Stimulated activated CD4-positive, alpha-beta T cell treated with anti-CD3 and anti-CD28 coated beads, Interleukin-2, amount 100 ng/mL, for 48 hours (primary cell): ENCODE data around the gene REG4.
"Not testable (repeated sequence)": the region's sequence is repeated elsewhere in the genome, so short reads cannot be mapped to it uniquely, and the experiment has no call there.

Source experiments
- DNase-seq, 2 donors: peaks; one replicate each; pipeline ENCODE4 v3.0.0-alpha.2; 2020

Gene REG4

GRCh38 chr1:119805746-119806145, 5.5 kb downstream of the REG4 start:
- DNase-seq = no peak

DNA sequence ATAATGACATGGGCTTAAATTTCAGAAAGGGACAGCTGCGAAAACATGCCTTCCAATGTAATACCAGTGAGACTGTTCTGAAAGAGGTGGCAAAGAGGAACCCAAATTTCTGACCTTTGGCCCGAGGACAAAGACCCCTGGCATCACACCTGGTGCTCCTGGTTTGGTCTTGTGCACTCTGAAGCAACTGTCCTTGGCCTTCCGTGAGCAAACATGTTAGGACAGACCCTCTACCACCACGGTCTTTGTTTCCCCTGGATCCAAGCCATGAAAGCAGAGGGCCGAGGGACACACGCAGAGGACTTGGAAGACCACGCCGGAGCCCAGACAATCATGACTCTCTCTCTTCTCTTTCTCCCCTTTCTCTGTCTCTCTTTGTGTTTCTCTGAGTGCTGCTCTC, 6.0 kb downstream of the REG4 start:
- DNase-seq = no peak

GRCh38 chr1:119799599-119800177, 11.6 kb downstream of the REG4 start:
- DNase-seq = no peak

GRCh38 chr1:119799003-119799402, 12.3 kb downstream of the REG4 start:
- DNase-seq = no peak

DNA sequence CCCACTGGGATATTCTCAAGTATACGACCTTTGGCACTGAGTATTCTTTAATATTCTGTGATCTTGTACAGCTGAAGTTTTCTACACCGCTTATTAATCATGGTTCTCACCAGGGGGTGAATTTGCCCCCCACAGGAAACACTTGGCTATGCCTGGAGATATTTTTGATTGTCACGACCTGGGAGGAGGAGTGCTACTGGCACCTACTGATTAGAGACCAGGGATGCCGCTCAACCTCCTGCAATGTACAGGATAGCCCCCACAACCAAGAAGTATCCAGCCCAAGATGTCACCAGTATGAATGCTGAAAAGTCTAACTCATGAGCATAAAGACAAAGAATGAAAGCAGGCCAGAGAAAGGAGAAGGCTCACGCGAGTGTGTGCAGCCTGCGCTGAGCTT, 13.7 kb downstream of the REG4 start:
- no peak for DNase-seq

DNA sequence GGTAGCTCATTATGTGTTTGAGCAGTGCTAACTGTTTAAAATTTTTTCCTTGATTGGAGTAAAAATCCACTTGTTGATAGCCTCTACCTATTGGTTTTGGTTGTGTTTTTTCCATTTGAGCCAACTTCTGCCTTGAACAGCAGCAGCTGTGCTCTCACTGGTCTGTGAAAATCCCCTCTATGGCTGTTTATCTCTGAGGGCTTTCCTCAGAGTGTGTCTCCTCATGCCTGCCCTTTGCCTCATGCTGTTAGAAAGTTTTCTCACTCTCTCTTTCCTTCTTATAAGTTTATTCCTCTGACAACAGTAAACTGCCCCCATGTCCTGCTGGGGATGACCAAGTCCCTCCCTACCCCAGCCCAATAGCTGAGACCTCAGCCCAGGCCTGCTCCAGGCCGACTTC, 14.1 kb downstream of the REG4 start:
- DNase-seq = no peak

DNA sequence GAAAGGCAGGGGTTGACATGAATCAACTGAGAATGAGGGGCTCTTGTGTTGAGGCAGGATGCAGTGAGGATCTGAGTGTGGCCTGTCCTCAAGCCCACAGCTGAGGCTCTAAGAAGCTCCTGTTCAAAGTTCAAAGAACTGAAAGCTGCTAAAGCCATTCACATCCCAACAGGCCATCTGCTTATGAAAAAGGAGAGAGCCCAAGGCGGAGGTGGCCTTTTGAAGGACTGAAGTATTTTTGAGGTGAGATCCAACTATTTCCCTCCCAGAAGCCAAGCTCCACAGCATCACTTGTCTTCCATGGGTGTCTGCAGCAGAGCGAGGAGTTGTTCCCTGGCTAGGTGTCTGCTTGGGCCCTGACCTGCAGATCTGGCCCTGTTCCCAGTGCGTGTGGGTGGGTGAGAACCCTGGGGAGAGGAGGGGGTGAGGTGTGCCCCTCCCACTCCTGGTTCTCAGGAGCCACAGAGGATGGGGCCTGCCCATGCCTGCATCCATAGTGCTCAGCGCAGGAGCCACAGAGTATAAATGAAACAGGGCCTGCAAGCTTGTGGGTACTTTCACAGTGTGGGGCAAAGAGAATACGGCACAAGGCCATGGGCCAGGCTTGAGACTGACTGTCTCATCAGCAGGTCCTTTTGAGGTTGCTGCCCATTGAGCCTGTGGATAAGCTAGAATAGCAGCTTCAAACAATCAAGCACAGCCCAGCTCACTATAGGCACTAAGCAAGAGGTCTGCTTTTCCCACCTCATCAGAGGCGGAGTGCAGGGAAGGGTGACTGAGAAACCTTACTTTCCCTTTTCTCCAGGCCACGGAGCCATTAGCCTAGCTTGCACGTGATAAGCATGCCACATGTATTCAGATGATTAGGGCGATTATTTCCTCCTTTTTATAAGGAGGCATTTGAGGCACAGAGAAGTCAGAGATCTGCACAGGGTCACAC, 15.7 kb downstream of the REG4 start:
- DNase-seq = no peak

- no peak for DNase-seq
Measured at GRCh38 chr1:119794876-119795240, 16.4 kb downstream of the REG4 start.

DNA sequence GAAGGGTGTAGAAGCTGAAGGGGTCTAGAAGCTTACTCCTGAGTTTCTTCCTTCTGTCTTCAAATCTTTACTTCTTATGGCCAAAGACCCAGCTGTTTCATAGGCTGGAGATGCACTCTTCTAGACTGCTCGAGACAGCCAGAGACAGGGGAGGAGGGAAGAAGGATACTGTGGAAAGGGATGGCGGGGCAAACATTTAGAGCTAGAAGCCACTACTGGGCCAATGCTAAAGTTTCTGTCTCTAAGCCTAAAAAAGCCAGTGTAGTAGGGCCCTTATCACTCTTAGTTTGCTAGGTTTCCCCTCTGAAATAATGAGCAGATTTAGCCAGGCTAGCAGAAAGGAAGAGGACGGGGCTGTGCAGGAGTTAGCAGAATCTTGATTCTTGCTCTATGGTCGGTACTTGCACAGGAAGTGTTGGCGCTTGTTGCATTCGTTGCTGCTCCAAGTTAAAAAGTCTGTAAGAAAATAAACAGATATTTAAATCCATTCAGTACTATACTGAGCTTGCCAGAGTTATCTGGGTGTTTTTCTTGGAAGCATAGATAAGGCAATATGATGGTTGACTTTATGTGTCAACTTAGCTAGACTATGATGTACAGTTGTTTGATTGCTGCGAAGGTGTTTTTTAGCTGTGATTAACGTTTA, 16.9 kb downstream of the REG4 start:
- DNase-seq = no peak

DNA sequence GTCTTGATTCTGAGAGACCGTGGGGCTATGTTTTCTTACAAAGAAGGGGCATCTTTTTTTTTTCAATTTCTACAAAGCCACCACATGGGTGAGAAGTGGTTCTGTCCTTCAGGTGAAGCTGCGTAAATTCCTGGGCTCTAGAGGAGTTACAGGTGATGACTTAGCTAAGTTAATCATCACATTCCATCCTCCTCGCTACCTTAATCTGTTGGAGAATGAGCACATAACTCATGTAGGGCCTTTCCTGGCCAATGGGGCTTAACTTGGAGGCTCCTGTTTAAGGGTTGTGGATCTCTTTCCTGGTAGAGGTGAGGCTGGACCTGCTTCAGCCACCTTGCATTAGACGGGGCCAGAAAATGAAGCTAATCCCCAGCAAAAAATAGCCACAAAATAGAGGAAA, 19.9 kb downstream of the REG4 start:
- no peak for DNase-seq

- DNase-seq = no peak
Measured at GRCh38 chr1:119790451-119791198, 20.6 kb downstream of the REG4 start.

DNA sequence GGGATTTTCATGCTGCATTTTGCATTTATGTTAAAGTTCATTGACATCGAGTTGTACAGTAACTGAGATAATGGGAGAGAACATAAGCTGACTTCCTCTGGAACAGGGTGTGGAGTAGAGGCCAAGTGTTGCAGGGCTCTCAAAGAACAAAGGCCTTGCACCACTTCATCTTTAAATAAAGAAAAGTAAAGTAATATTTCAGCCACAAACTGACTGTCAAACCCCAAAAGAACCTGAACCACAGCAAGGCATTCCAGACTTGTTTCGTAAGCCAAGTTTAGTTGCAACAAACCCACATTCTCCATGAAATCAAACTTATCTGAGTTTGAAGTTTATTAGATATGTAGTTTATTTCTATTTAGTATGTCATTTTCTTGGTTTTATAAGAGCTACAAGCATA, 23.5 kb downstream of the REG4 start:
- no peak for DNase-seq

DNA sequence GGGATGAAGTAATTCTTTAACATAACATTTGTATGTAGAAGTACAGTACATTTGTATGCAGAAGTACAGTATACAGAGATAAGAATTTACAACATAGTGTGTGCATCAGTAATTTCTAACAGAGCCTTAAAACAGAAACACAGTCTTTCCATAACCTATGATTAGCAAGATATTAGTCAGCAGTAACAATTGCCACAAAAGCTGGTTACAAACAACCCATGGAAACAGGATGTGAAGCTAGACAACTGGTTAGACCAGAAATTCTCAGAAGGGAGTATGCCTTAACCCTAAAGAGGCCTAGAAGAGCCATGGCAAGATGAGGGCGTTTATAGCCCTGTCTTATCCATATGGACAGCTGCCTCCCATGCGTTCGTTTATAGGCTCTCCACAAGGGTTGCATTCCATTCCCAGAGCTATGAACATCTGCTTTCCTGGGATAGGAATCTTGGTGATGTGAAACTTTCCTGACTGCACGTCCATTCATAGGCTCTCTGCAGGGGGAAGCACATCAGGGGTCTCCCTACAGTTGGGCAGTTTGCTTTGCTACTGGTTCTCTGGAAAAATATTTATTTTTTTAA, 24.7 kb downstream of the REG4 start:
- not testable (repeated sequence) for DNase-seq

- DNase-seq = not testable (repeated sequence)
Measured at GRCh38 chr1:119786046-119786445, 25.2 kb downstream of the REG4 start.

GRCh38 chr1:119784191-119784781, 27.0 kb downstream of the REG4 start:
- no peak for DNase-seq

DNA sequence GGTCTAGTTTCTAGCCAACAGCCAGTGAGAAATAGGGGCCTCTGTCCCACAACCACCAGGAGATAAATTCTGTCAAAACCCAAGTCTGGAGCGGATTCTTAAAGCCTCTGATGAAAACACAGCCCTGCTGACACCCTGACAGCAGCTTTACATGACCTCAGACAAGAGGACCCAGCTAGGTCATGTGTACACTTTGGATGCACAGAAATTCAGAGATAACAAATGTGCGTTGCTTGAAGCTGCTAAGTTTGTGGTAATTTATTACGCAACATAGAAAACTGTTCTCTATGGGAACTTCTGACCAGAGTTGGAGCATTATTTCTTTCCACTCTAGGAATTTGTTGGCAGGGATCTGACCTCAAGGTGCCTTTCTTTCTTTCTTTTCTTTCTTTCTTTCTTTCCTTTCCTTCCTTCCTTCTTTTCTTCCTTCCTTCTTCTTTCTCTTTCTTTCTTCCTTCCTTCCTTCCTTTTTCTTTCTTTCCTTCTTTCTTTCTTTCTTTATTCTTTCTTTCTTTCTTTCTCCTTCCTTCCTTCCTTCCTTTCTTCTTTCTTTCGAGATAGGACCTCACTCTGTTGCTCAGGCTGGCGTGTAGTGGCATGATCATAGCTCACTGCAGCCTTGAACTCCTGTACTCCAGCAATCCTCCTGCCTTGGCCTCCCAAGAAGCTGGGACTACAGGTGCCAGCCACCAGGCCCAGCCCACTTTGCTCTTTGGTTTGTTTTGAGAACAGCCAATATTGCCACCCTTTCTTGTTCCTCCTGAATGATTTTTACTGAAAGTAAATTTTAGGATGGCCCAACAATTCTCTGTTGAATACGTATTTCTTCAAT, 27.7 kb downstream of the REG4 start:
- no peak for DNase-seq

GRCh38 chr1:119782631-119783325, 28.5 kb downstream of the REG4 start:
- no peak for DNase-seq

- no peak for DNase-seq
Measured at GRCh38 chr1:119781434-119782210, 29.6 kb downstream of the REG4 start.

DNA sequence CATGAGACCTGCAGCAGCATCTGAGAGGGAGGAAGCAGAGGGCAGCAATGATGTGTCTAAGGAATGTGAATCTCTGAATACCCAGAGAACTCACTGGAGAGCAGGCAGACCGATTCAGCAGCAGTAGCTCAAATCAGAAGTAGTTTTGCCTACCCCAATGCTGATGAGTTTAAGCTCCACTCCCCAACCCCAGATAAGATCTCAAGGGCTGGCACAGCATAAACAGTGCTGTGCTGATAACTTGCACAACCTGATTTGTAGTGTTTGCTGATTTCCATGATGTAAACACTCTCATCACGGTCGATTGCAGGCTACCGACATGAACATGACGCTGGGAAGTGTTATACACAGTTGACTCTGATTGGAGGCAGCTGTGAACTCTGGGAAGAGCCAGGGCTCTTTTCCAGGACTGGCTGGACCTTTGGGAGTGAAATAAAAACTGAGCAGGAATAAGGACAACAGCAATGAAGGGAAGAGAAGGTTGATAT, 31.3 kb downstream of the REG4 start:
- DNase-seq = no peak
